Astrocyte (in vitro differentiated cells and primary cell): ENCODE measurements around the gene RTN4RL2. TPM values are rescaled to one million over a fixed set of nuclear protein-coding genes. Genes with fewer than 3 reads are reported as not detected.

ENCODE experiments used
- DNase-seq: peaks from one replicate; pipeline ENCODE4 v3.0.0-alpha.2; 2010; ENCODE audit warnings: low read depth
- FAIRE-seq: peaks from 2 replicates; lab custom pipeline; 2011; peaks lifted over from hg19 to GRCh38; lab: Jason Lieb, UNC
- H2AFZ ChIP-seq: 2 replicates; pipeline ENCODE4 v1.6.0; 2012; ENCODE audit warnings: low read depth, low read length, inconsistent platforms
- H3K27ac ChIP-seq: 2 replicates; pipeline ENCODE4 v1.5.1; 2011; ENCODE audit warnings: low read depth, low read length, inconsistent platforms
- H3K27me3 ChIP-seq: 2 replicates; pipeline ENCODE4 v1.6.0; 2011; ENCODE audit warnings: low read length, inconsistent platforms; ENCODE audit not compliant: insufficient read depth
- H3K36me3 ChIP-seq: 2 replicates; pipeline ENCODE4 v1.5.1; 2011; ENCODE audit warnings: low read length, inconsistent platforms; ENCODE audit not compliant: insufficient read depth
- H3K4me1 ChIP-seq: 2 replicates; pipeline ENCODE4 v1.5.1; 2011; ENCODE audit warnings: low read length, inconsistent platforms; ENCODE audit not compliant: insufficient read depth
- H3K4me2 ChIP-seq: 2 replicates; pipeline ENCODE4 v1.6.0; 2012; ENCODE audit warnings: low read length, inconsistent platforms
- H3K4me3 ChIP-seq: 2 replicates; pipeline ENCODE4 v1.5.1; 2011; ENCODE audit warnings: low read depth, mild to moderate bottlenecking, low read length, inconsistent platforms; ENCODE audit not compliant: insufficient read depth
- H3K79me2 ChIP-seq: 2 replicates; pipeline ENCODE4 v1.6.0; 2012; ENCODE audit warnings: mild to moderate bottlenecking, low read length, inconsistent platforms; ENCODE audit not compliant: insufficient read depth
- H3K9ac ChIP-seq: 2 replicates; pipeline ENCODE4 v1.6.0; 2012; ENCODE audit warnings: mild to moderate bottlenecking, low read length, inconsistent platforms
- H3K9me3 ChIP-seq: 2 replicates; pipeline ENCODE4 v1.5.1; 2012; ENCODE audit warnings: low read depth, mild to moderate bottlenecking, low read length, inconsistent platforms; ENCODE audit not compliant: insufficient read depth
- H4K20me1 ChIP-seq: 2 replicates; pipeline ENCODE4 v1.6.0; 2012; ENCODE audit warnings: low read length, inconsistent platforms; ENCODE audit not compliant: insufficient read depth
- H3K27ac Mint-ChIP-seq: one replicate; pipeline ENCODE4 v1.8.0; 2021; ENCODE audit warnings: mild to moderate bottlenecking, mixed read lengths; ENCODE audit not compliant: unreplicated experiment
- H3K27me3 Mint-ChIP-seq: one replicate; pipeline ENCODE4 v1.8.0; 2021; ENCODE audit warnings: low read depth, mixed read lengths; ENCODE audit not compliant: unreplicated experiment
- H3K36me3 Mint-ChIP-seq: one replicate; pipeline ENCODE4 v1.8.0; 2021; ENCODE audit warnings: low read depth, mixed read lengths; ENCODE audit not compliant: unreplicated experiment
- H3K4me1 Mint-ChIP-seq: one replicate; pipeline ENCODE4 v1.8.0; 2021; ENCODE audit warnings: low read depth, mixed read lengths; ENCODE audit not compliant: unreplicated experiment
- H3K4me3 Mint-ChIP-seq: one replicate; pipeline ENCODE4 v1.8.0; 2021; ENCODE audit warnings: mild to moderate bottlenecking, moderate library complexity, mixed read lengths; ENCODE audit not compliant: unreplicated experiment
- H3K9me3 Mint-ChIP-seq: one replicate; pipeline ENCODE4 v1.8.0; 2021; ENCODE audit warnings: mild to moderate bottlenecking, mixed read lengths; ENCODE audit not compliant: unreplicated experiment
- CTCF ChIP-seq: IDR thresholded peaks from 2 replicates; pipeline ENCODE4 v1.5.1; 2011; ENCODE audit warnings: low read depth, mild to moderate bottlenecking, inconsistent platforms, low read length, moderate library complexity; ENCODE audit not compliant: insufficient read depth
- EZH2 ChIP-seq: IDR thresholded peaks from 2 replicates; pipeline ENCODE4 v1.6.1; 2012; ENCODE audit warnings: mild to moderate bottlenecking, low read length, inconsistent platforms; ENCODE audit not compliant: insufficient read depth
- total RNA-seq: library from RNA; stranded (reverse); gene quantifications from 2 replicates; pipeline ENCODE4 v1.2.1, GENCODE V29; 2021

RTN4RL2 gene
- total RNA-seq, 1 donor from 2014 or later = 0.50 TPM

GRCh38 chr11:57464539-57465181 is 4.3 kb downstream of the RTN4RL2 start:
- TF ChIP-seq CTCF (no peak), EZH2 (no peak)
- FAIRE-seq (no peak), DNase-seq (no peak)
- no peak overlapping the region for H3K4me3 ChIP-seq
- Mint-ChIP-seq H3K36me3 (no peaks in the 10 kb centered on the region), H3K9me3 (no peaks in the 10 kb centered on the region), H3K4me1 (peaks cover 3% of the 10 kb centered on the region), H3K4me3 (no peak overlapping the region), H3K27me3 (peaks cover 64% of the 10 kb centered on the region), H3K27ac (no peak overlapping the region)
- H3K79me2 ChIP-seq = no peaks in the 10 kb centered on the region
- peaks cover 3% of the 10 kb centered on the region for H3K4me1 ChIP-seq
- no peak overlapping the region for H2AFZ ChIP-seq
- no peak overlapping the region for H3K9ac ChIP-seq
- H3K4me2 ChIP-seq = no peak overlapping the region
- peaks cover 3% of the 10 kb centered on the region for H4K20me1 ChIP-seq
- no peaks in the 10 kb centered on the region for H3K9me3 ChIP-seq
- peaks cover 35% of the 10 kb centered on the region for H3K27me3 ChIP-seq
- no peak overlapping the region for H3K27ac ChIP-seq
- no peaks in the 10 kb centered on the region for H3K36me3 ChIP-seq

GRCh38 chr11:57466680-57467079 is 6.4 kb downstream of the RTN4RL2 start:
- no peak overlapping the region for H3K4me2 ChIP-seq
- H3K36me3 Mint-ChIP-seq = no peaks in the 10 kb centered on the region
- no peak overlapping the region for H2AFZ ChIP-seq
- H3K4me1 ChIP-seq = no peaks in the 10 kb centered on the region
- no peaks in the 10 kb centered on the region for H3K9me3 ChIP-seq
- TF ChIP-seq EZH2 (no peak), CTCF (no peak)
- no peaks in the 10 kb centered on the region for H3K36me3 ChIP-seq
- H3K9me3 Mint-ChIP-seq = no peaks in the 10 kb centered on the region
- no peak overlapping the region for H3K4me3 ChIP-seq
- H3K27me3 ChIP-seq = peaks cover 27% of the 10 kb centered on the region
- H4K20me1 ChIP-seq = no peaks in the 10 kb centered on the region
- DNase-seq (no peak), FAIRE-seq (no peak)
- no peaks in the 10 kb centered on the region for H3K4me1 Mint-ChIP-seq
- no peak overlapping the region for H3K4me3 Mint-ChIP-seq
- no peak overlapping the region for H3K27ac Mint-ChIP-seq
- peaks cover 57% of the 10 kb centered on the region for H3K27me3 Mint-ChIP-seq
- H3K9ac ChIP-seq = no peak overlapping the region
- no peak overlapping the region for H3K27ac ChIP-seq
- no peaks in the 10 kb centered on the region for H3K79me2 ChIP-seq

GRCh38 chr11:57467508-57468157 is 7.3 kb downstream of the RTN4RL2 start:
- FAIRE-seq = no peak
- H3K27ac ChIP-seq = no peak overlapping the region

More at GRCh38 chr11:57467508-57468157, 7.3 kb downstream of the RTN4RL2 start:
- Histone ChIP-seq H3K79me2 (no peaks in the 10 kb centered on the region), H3K4me3 (no peak overlapping the region), H2AFZ (no peak overlapping the region), H3K27me3 (peaks cover 17% of the 10 kb centered on the region), H4K20me1 (no peaks in the 10 kb centered on the region), H3K9me3 (no peaks in the 10 kb centered on the region), H3K4me2 (no peak overlapping the region), H3K4me1 (no peaks in the 10 kb centered on the region), H3K9ac (no peak overlapping the region), H3K36me3 (no peaks in the 10 kb centered on the region)
- TF ChIP-seq CTCF (no peak), EZH2 (no peak)
- DNase-seq = no peak
- Mint-ChIP-seq H3K4me1 (no peaks in the 10 kb centered on the region), H3K36me3 (no peaks in the 10 kb centered on the region), H3K27ac (no peak overlapping the region), H3K9me3 (no peaks in the 10 kb centered on the region), H3K4me3 (no peak overlapping the region), H3K27me3 (peaks cover 47% of the 10 kb centered on the region)
